HepG2 (cell line): ENCODE measurements around the gene DNLZ. TPM values are rescaled to one million over a fixed set of nuclear protein-coding genes. Genes with fewer than 3 reads are reported as not detected.

Experiments used
- CREB1 ChIP-seq, 2 experiments: fragments of 450-650 bp in 1 of 2; IDR thresholded peaks; 2 replicates each; pipeline ENCODE4 v1.6.1; 2016 to 2017; ENCODE audit warnings: control low read depth in 1 of 2, mild to moderate bottlenecking in 1 of 2, missing compliant biosample characterization in 1 of 2, missing genetic modification characterization in 1 of 2
- ELF1 ChIP-seq: sonication (generic); formaldehyde crosslinking; IDR thresholded peaks from 2 replicates; pipeline ENCODE4 v1.4.0; 2020; ENCODE audit warnings: missing genetic modification reagents
- EP300 ChIP-seq, 3 experiments: sonication (generic) in 1 of 3; formaldehyde crosslinking in 1 of 3; IDR thresholded peaks; 2 replicates each; pipeline versions ENCODE4 v1.5.1 to v1.6.1; 2011 to 2020; ENCODE audit warnings: low read depth in 2 of 3, low read length in 2 of 3, borderline replicate concordance in 1 of 3, improper control_type of control experiment in 1 of 3, mild to moderate bottlenecking in 1 of 3, missing genetic modification reagents in 1 of 3, moderate library complexity in 1 of 3
- HCFC1 ChIP-seq: fragments of 150-350 bp; IDR thresholded peaks from 2 replicates; pipeline ENCODE4 v1.6.1; 2014; ENCODE audit warnings: low read depth, low read length
- TRIM24 ChIP-seq: sonication (generic); formaldehyde crosslinking; IDR thresholded peaks from 2 replicates; pipeline ENCODE4 v1.8.0; 2022; ENCODE audit warnings: mild to moderate bottlenecking, missing genetic modification reagents
- XBP1 ChIP-seq: sonication (generic); formaldehyde crosslinking; IDR thresholded peaks from 2 replicates; pipeline ENCODE4 v1.5.0; 2020; ENCODE audit warnings: missing genetic modification reagents
- YEATS2 ChIP-seq: sonication (generic); formaldehyde crosslinking; IDR thresholded peaks from 2 replicates; pipeline ENCODE4 v1.4.0; 2020; ENCODE audit warnings: missing genetic modification reagents, borderline replicate concordance
- YEATS4 ChIP-seq: sonication (generic); formaldehyde crosslinking; IDR thresholded peaks from 2 replicates; pipeline ENCODE4 v1.4.0; 2020; ENCODE audit warnings: missing genetic modification reagents, borderline replicate concordance
- ZNF101 ChIP-seq: sonication (generic); formaldehyde crosslinking; IDR thresholded peaks from 2 replicates; pipeline ENCODE4 v1.4.0; 2020; ENCODE audit warnings: mild to moderate bottlenecking, low read depth, missing genetic modification reagents, borderline replicate concordance
- ZNF616 ChIP-seq: sonication (generic); formaldehyde crosslinking; IDR thresholded peaks from 2 replicates; pipeline ENCODE4 v1.5.0; 2020; ENCODE audit warnings: low read depth, mild to moderate bottlenecking, missing genetic modification reagents
- polyA plus RNA-seq, 8 experiments: library from polyadenylated mRNA; depleted of rRNA in 3 of 8; stranded (reverse) in 7 of 8; unstranded in 1 of 8; fragments of >200 nt; fragmentation: Illumina TruSeq in 4 of 8; extraction: Trizol in 4 of 8; gene quantifications; 2 replicates each; pipeline versions ENCODE4 v1.2.1 to v1.2.3, GENCODE V29; 2011 to 2016; ENCODE audit warnings: low read depth in 4 of 8, missing spikeins in 1 of 8, mixed read lengths in 1 of 8; ENCODE audit not compliant: insufficient read depth in 1 of 8
- total RNA-seq, 5 experiments: library from RNA; depleted of rRNA; stranded (reverse); fragments of >200 nt; fragmentation: Illumina TruSeq; extraction: Trizol; gene quantifications; 2 replicates each; pipeline ENCODE4 v1.2.3, GENCODE V29; 2016; ENCODE audit warnings: low read depth in 1 of 5
- TF ChIP-seq, protein P1 (sequence below): IDR thresholded peaks from 2 replicates; pipeline ENCODE4 v1.6.1; 2018; ENCODE audit warnings: missing genetic modification reagents, mild to moderate bottlenecking, missing compliant biosample characterization
- TF ChIP-seq, protein P2 (sequence below): sonication (generic); formaldehyde crosslinking; IDR thresholded peaks from 2 replicates; pipeline ENCODE4 v1.8.1; 2023; ENCODE audit warnings: mild to moderate bottlenecking, moderate library complexity, missing genetic modification reagents
- TF ChIP-seq, protein P3 (sequence below), 2 experiments: sonication (generic) in 1 of 2; formaldehyde crosslinking in 1 of 2; IDR thresholded peaks; 2 replicates each; pipeline versions ENCODE4 v1.4.0 to v1.6.1; 2018 to 2020; ENCODE audit warnings: missing genetic modification reagents in 2 of 2, borderline replicate concordance in 1 of 2, low read depth in 1 of 2, mild to moderate bottlenecking in 1 of 2, missing biosample characterization in 1 of 2
- TF ChIP-seq, protein P4 (sequence below): sonication (generic); formaldehyde crosslinking; IDR thresholded peaks from 2 replicates; pipeline ENCODE4 v1.5.1; 2020; ENCODE audit warnings: mild to moderate bottlenecking, missing genetic modification reagents
- TF ChIP-seq, protein P5 (sequence below): sonication (generic); formaldehyde crosslinking; IDR thresholded peaks from 2 replicates; pipeline ENCODE4 v1.5.1; 2020; ENCODE audit warnings: mild to moderate bottlenecking, missing genetic modification reagents, moderate library complexity

Gene DNLZ
- total and polyA plus RNA-seq, 2 of the 13 experiments (the other 11 are each of a cell fraction or from before 2014, with no cell fraction given): 3.4 to 8.0 TPM

DNA sequence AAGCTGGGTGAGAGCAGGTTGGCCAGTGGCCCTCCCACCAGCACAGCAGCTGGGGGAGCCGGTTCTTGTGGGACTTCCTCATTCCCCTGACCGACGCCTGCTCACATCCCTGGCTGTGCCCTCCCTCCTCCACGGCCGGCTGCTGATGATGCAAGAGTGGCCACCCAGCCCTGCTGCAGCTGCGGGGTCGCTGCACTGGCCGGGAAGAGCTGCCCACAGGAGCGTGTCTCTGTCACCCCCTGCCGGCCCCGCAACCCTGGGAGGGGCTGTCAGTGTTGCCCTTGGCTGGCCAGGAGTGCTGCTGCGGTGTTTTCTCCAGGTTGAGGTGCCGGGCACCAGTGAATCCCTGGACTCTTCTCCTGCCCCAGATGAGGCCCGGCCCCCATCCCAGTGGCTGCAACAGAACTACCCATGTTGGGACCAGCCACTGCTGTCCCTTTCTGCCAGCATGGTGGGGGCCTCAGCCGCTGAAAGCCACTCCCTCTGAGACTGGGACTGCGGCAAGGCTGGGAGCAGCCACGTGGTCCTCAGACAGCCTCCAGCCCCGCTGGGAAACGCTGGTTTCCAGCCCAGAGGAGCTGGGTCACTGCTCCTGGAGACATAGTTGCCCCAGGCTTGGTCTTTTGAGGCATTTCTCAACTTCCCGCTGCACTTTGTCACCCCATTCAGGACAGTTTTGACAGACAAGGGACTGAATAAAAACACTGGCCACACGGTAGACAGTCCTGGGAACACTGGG is 9.2 kb upstream of the DNLZ start (continued):
- TF ChIP-seq TRIM24 (no peak), EP300 (IDR thresholded peaks at IDR 0.05; ENCODE audit: low read depth in 2 of 2, low read length in 2 of 2) (peak in 1 of 2 experiments; percentile 11; a peak in 1 of 4 replicates), EP300 (CRISPR knock-in tag; IDR thresholded peaks at IDR 0.05; ENCODE audit: borderline replicate concordance) (no peak), ZNF101 (CRISPR knock-in tag) (no peak), ZNF616 (CRISPR knock-in tag) (no peak), XBP1 (CRISPR knock-in tag) (no peak), ELF1 (peak; percentile 84), YEATS2 (CRISPR knock-in tag) (peak; percentile 27; the same call in 1 of the 2 replicates), CREB1 (IDR thresholded peaks at IDR 0.05) (no peak), CREB1 (CRISPR knock-in tag; IDR thresholded peaks at IDR 0.05) (no peak), YEATS4 (CRISPR knock-in tag) (peak; percentile 73), HCFC1 (0 out of 2 replicates have a peak, but pooled peaks have one; percentile 4)
- TF ChIP-seq, protein P1, sequence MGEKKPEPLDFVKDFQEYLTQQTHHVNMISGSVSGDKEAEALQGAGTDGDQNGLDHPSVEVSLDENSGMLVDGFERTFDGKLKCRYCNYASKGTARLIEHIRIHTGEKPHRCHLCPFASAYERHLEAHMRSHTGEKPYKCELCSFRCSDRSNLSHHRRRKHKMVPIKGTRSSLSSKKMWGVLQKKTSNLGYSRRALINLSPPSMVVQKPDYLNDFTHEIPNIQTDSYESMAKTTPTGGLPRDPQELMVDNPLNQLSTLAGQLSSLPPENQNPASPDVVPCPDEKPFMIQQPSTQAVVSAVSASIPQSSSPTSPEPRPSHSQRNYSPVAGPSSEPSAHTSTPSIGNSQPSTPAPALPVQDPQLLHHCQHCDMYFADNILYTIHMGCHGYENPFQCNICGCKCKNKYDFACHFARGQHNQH (CRISPR knock-in tag): peak; percentile 47; the same call in 1 of the 2 replicates
- TF ChIP-seq, protein P2, sequence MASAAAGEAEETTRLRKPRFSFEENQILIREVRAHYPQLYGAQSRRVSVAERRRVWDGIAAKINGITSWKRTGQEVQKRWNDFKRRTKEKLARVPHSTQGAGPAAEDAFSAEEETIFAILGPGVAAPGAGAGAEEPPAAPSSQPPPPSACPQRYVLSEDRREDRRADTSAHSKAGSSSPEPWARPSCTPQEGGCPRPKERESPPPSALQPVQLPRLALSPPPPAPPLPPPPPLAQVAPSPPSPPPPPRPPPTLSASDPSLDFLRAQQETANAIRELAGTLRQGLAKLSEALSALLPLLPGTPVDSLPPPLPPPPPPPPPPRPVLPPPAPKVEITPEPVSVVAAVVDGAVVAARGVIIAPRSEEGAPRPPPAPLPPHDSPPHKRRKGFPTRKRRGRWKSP (CRISPR knock-in tag): peak; percentile 59; the same call in 1 of the 2 replicates
- TF ChIP-seq, protein P3, sequence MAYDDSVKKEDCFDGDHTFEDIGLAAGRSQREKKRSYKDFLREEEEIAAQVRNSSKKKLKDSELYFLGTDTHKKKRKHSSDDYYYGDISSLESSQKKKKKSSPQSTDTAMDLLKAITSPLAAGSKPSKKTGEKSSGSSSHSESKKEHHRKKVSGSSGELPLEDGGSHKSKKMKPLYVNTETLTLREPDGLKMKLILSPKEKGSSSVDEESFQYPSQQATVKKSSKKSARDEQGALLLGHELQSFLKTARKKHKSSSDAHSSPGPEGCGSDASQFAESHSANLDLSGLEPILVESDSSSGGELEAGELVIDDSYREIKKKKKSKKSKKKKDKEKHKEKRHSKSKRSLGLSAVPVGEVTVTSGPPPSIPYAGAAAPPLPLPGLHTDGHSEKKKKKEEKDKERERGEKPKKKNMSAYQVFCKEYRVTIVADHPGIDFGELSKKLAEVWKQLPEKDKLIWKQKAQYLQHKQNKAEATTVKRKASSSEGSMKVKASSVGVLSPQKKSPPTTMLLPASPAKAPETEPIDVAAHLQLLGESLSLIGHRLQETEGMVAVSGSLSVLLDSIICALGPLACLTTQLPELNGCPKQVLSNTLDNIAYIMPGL (CRISPR knock-in tag; IDR thresholded peaks at IDR 0.05; ENCODE audit: borderline replicate concordance in 1 of 2, low read depth in 1 of 2): peak; percentile 76 to 79; a peak in 2 of 4 replicates
- TF ChIP-seq, protein P4, sequence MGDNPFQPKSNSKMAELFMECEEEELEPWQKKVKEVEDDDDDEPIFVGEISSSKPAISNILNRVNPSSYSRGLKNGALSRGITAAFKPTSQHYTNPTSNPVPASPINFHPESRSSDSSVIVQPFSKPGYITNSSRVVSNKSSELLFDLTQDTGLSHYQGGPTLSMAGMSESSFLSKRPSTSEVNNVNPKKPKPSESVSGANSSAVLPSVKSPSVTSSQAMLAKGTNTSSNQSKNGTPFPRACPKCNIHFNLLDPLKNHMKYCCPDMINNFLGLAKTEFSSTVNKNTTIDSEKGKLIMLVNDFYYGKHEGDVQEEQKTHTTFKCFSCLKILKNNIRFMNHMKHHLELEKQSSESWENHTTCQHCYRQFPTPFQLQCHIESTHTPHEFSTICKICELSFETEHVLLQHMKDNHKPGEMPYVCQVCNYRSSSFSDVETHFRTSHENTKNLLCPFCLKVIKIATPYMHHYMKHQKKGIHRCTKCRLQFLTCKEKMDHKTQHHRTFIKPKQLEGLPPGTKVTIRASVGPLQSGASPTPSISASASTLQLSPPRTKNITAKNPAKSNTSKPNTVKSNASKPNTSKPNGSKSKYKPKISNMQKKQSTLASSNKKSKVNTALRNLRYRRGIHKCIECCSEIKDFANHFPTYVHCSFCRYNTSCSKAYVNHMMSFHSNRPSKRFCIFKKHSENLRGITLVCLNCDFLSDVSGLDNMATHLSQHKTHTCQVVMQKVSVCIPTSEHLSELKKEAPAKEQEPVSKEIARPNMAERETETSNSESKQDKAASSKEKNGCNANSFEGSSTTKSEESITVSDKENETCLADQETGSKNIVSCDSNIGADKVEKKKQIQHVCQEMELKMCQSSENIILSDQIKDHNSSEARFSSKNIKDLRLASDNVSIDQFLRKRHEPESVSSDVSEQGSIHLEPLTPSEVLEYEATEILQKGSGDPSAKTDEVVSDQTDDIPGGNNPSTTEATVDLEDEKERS: no peak
- TF ChIP-seq, protein P5, sequence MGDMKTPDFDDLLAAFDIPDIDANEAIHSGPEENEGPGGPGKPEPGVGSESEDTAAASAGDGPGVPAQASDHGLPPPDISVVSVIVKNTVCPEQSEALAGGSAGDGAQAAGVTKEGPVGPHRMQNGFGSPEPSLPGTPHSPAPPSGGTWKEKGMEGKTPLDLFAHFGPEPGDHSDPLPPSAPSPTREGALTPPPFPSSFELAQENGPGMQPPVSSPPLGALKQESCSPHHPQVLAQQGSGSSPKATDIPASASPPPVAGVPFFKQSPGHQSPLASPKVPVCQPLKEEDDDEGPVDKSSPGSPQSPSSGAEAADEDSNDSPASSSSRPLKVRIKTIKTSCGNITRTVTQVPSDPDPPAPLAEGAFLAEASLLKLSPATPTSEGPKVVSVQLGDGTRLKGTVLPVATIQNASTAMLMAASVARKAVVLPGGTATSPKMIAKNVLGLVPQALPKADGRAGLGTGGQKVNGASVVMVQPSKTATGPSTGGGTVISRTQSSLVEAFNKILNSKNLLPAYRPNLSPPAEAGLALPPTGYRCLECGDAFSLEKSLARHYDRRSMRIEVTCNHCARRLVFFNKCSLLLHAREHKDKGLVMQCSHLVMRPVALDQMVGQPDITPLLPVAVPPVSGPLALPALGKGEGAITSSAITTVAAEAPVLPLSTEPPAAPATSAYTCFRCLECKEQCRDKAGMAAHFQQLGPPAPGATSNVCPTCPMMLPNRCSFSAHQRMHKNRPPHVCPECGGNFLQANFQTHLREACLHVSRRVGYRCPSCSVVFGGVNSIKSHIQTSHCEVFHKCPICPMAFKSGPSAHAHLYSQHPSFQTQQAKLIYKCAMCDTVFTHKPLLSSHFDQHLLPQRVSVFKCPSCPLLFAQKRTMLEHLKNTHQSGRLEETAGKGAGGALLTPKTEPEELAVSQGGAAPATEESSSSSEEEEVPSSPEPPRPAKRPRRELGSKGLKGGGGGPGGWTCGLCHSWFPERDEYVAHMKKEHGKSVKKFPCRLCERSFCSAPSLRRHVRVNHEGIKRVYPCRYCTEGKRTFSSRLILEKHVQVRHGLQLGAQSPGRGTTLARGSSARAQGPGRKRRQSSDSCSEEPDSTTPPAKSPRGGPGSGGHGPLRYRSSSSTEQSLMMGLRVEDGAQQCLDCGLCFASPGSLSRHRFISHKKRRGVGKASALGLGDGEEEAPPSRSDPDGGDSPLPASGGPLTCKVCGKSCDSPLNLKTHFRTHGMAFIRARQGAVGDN (CRISPR knock-in tag): peak; percentile 66
